HG03457 (cell line): ENCODE measurements around the gene RPRML.

ENCODE experiments used
- ATAC-seq: cut with Tn5 transposase; IDR thresholded peaks from one replicate; pipeline ENCODE4 v1.9.1; 2021; ENCODE audit warnings: moderate number of reproducible peaks; ENCODE audit not compliant: unreplicated experiment

RPRML gene

GRCh38 chr17:46947216-46947615 is 31.8 kb downstream of the RPRML start:
- ATAC-seq: no peak

GRCh38 chr17:46944931-46945330 is 34.1 kb downstream of the RPRML start:
- no peak for ATAC-seq

GRCh38 chr17:46943501-46944393 is 35.3 kb downstream of the RPRML start:
- no peak for ATAC-seq

GRCh38 chr17:46943218-46943500 is 35.9 kb downstream of the RPRML start:
- no peak for ATAC-seq

- no peak for ATAC-seq
These were observed 36.4 kb downstream of the RPRML start for GRCh38 chr17:46942441-46943217.

- no peak for ATAC-seq
These were observed 38.2 kb downstream of the RPRML start for GRCh38 chr17:46940692-46941404.

- no peak for ATAC-seq
These were observed 43.3 kb downstream of the RPRML start for GRCh38 chr17:46935658-46936266.

- no peak for ATAC-seq
These were observed 47.5 kb downstream of the RPRML start for GRCh38 chr17:46931596-46931995.

- no peak for ATAC-seq
These were observed 49.0 kb downstream of the RPRML start for GRCh38 chr17:46930051-46930450.

GRCh38 chr17:46929413-46929812 is 49.6 kb downstream of the RPRML start:
- no peak for ATAC-seq

GRCh38 chr17:46928467-46929261 is 50.4 kb downstream of the RPRML start:
- ATAC-seq: no peak
